Left colon (tissue), 2 donors: ENCODE results near the gene KCNJ13. TPM values are rescaled to one million over a fixed set of nuclear protein-coding genes. Genes with fewer than 3 reads are reported as not detected.
A peak's percentile ranks its signal among the peaks of the same experiment; 100 is the strongest.
"Not testable (repeated sequence)": the region's sequence is repeated elsewhere in the genome, so short reads cannot be mapped to it uniquely, and the experiment has no call there.

Source experiments
- ATAC-seq: fragments of 200-7000 bp; cut with Tn5 transposase; one replicate; pipeline ENCODE4 v1.9.1; 2020; ENCODE audit warnings: mild to moderate bottlenecking, moderate library complexity
- DNase-seq, 2 donors: peaks; one replicate each; pipeline ENCODE4 v3.0.0-alpha.2; 2020
- intact Hi-C, 2 donors: fragments of 100-400 bp; cut with DNase I in 1 of 2; cut with micrococcal nuclease in 1 of 2; formaldehyde crosslinking; loops; one replicate each; pipeline versions ENCODE4 v1.11.2 to v1.14.0; 2022; cut with DNase I, micrococcal nuclease
- total RNA-seq, 2 donors: library from RNA; stranded (reverse); fragmentation: NEBNext Ultra II Directional; extraction: Animal tissue kit (Norgen Biotek cat#: 25700); gene quantifications; one replicate each; pipeline ENCODE4 v1.2.1, GENCODE V29; 2021
- donor health status: DM: no; HTN: no; CAD: no.
- donor health status: DM: yes; HTN: yes; CAD: no.

The KCNJ13 gene
- total RNA-seq, 2 donors from 2014 or later = not detected

DNA sequence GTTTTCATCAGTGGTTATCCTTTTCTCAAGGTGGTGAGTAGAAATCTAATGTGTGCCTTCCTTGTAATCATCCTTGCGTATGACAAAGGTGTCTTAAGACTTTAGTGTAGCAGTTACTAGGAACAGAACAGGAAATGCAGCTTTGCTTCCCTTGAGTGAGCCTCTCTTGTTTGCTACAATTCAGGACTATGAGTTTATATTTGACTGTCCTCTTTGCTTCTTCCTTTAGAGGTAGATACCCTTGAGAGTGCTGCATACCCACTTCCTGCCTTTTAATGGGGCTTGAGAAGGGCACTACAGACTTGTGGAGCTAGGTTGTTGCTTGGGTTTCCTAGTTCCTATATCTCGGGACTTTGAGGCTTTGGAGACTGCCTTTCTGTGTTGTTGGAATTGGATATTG is 3.8 kb downstream of the KCNJ13 start:
- ATAC-seq = no peak
- no peak for DNase-seq
- intact Hi-C loops = no loop called here

DNA sequence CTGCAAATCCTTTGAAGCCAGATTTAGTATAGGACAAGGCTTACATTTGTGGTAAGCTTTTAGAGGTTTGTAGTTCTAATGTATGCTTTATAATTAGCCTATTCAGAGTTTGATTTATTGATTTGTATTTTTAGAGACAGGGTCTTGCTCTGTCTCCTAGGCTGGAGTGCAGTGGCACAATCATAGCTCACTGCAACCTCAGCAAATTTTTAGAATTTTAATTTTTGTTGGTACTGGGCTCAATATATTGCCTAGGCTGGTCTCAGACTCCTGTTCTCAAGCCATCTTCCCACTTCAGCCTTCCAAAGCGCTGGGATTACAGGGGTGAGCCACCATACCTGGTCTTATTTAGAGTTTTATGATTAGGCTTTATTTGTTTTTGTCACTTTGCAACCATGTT is 4.5 kb downstream of the KCNJ13 start:
- intact Hi-C loops = no loop called here
- ATAC-seq (no peak), DNase-seq (no peak)

DNA sequence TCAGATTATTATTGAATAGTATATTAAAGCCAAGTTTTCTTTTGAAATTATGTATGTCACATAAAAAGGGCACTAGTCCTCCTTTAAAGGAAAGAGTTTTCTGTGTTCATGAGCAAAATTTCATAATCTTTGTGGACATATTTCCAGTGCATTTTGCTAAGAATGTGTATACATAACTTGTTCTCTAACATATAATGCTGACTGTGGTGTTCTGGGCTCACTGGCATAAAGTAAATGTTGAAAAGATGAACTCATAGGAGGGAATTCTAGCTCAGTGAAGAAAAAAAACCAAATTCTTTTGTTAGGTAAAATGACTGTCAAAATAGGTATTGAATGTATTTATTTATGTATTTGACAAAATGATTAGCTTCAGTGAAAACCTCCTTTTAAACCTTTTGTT is 6.2 kb downstream of the KCNJ13 start:
- intact Hi-C loops = no loop called here
- DNase-seq (no peak), ATAC-seq (no peak)

DNA sequence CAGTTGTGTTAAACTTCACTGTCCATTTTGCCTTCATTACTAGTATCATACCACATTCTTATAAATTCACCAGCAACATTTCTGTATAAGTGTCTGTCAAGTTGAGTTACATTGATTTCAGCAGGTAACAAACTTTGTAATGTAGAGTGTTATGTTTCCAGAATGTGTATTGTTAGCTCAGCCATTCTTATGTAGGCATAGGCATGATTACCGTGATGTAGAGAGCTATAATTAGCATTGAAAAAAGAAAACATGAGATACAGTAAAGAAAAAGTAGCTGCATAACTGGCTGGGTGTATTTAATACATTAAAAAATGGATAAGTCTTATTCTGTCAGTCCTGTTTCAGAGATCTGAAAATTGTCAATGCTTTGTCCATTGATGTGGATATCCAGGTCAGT is 8.5 kb downstream of the KCNJ13 start:
- intact Hi-C loops = no loop called here
- ATAC-seq (no peak), DNase-seq (no peak)

DNA sequence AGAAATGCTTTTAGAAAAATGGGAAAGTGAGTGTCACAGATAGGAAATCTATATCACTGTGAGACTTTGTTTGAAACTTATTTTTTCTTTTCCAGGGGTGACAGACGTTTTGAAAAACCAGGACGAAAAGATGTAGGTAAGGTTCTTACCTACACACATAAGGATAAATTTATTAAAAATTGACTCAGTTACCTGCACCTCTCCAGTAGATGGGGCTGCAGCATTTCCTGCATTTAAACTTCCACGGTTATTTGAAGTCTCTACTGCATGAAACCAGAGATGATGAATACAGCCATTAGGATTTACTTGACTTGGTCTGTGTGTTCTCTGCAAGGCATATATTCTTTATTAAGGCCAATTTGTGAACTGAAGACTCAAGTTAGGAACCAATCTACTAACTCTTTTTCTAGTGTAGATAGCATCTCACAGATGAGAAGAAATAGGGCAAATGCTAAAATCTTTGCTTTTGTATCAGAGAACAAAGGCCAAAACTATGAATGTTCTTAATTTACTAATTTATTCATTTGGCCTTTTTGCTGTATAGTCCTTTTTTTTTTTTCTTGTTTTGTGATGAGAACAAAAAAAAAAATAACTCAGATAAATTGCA is 15.0 kb downstream of the KCNJ13 start:
- ATAC-seq = peak; percentile 80
- intact Hi-C loops = no loop called here
- DNase-seq = peak in 1 of 2 donors; percentile 20

DNA sequence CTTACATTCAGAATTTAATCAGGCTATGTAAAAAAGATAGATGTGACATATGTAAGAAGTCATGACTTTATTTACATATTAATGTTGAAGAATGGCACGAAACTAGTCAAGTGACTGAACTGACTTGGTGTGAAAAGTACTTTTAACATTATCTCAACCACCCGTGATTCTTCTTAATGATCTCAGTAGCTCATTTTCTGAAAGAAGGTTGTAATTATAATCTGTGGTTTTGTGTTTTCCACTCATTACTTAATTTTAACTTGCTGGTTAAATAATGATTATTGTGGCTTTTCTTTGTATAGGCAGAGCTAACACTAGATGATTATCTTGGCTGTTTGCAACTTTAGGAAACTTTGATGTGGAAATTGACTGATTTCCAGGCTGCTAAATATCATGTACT is 18.5 kb downstream of the KCNJ13 start:
- intact Hi-C loops = no loop called here

DNA sequence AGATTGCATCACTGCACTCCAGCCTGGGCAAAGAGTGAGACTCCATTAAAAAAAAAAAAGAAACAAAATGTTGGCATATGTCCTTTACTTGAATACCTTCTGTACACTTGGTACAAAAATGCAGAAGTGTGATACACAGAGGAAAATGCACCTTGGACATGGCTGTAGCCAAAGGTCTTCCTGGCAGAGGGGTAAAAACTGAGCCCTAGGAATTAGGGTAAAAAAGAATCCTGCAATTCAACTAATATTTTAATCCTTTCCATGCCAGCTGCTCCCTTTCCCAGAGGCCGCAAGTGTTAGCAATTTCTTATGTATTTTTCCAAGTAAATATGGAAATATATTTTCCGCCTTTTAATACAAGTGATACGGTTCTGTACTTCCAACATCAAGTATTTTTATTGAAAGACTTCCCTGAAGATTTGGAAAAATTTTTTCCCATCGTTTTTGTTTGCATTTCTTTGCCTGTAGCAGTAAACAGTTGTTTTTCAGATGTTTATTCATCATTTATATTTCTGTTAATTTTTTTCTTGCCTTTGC is 26.2 kb downstream of the KCNJ13 start:
- intact Hi-C loops = no loop called here
- ATAC-seq (no peak), DNase-seq (no peak)

More for the DNA sequence above, 18.5 kb downstream of the KCNJ13 start:
- DNase-seq (no peak), ATAC-seq (no peak)

DNA sequence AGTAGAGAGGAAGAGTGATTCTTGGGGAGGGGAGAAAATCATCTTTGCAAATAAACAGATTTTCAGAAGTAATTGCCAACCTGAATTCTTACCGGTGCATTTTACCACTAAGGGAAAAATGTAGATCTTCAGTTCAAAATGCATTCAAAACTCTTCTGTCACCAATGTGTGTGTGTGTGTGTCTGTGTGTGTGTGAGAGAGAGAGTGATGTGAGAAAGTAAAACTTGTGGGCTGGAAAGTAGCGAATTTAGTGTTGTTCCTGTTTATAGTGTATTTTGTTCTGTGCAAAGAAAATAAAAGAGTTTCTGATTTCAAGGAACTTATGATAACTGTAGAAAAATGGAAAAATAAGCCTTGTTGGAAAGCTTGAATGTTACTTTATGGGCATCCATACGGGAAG is 27.0 kb downstream of the KCNJ13 start:
- intact Hi-C loops = no loop called here
- DNase-seq (no peak), ATAC-seq (no peak)

DNA sequence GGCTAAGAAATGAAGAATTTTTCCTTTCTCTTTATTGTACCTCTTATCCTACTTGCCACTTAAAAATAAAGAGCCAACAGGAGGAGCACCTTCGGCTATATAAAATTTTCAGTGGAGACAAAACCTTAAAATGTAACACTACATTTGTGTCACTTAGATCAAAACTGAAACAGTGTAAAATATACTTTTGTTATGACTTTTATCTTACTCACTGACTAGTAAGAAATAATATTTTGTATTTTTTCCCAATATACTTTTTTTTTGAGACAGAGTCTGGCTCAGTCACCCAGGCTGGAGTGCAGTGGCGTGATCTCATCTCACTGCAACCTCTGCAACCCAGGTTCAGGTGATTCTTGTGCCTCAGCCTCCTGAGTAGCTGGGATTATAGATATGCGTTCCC is 28.3 kb downstream of the KCNJ13 start:
- DNase-seq (no peak), ATAC-seq (no peak)
- intact Hi-C loops = no loop called here

DNA sequence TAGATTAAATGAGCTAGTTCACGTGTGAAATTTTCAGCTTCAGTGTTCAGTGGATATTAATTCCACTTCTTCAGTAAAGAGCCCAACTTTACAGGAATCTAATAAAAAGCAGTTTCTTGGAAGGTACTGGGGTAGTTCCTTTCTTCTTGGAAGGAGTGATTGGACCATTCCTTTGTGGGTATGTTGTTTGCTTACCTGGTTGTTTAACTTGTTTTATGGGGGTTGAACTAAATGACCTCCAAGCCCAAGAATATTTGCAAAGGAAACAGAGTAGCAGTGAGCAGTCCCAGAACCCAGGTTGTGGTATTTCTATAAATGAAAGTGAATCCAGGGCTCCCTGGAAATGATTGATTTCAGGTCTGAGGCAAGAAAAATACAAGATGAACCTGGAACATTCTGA is 31.4 kb downstream of the KCNJ13 start:
- ATAC-seq (peak; percentile 81), DNase-seq (no peak)
- intact Hi-C loops = no loop called here

DNA sequence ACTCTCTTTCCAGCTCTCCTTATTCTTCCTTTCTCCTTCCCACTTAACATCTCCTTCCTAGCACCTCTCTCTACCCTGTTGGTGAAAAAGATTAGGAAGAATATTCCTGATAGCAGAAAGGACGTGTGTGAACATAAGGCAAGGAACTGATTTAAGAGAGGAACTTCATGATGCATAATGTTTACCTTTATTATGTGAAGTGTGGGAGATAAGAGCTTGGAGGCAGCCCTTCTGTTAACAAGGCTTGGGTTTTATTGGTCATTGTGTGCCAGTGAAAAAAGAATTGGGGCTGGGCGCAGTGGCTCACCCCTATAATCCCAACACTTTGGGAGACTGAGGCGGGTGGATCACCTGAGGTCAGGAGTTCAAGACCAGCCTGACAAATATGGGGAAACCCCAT is 34.4 kb downstream of the KCNJ13 start:
- ATAC-seq = peak; percentile 76
- intact Hi-C loops = no loop called here
- no peak for DNase-seq

DNA sequence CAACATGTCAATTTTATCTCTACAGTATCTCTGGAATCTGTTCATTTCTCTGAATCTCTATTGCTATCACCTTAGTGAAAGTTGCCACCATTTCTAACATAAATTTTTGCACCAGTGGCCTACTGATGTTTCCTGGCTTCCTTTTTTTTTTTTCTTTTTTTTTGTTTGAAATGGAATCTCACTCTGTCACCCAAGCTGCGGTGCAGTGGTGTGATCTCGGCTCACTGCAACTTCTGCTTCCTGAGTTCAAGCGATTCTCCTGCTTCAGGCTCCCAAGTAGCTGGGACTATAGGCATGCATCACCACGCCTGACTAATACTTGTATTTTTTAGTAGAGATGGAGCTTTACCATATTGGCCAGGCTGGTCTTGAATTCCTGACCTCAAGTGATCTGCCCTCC is 35.1 kb downstream of the KCNJ13 start:
- intact Hi-C loops = no loop called here
- DNase-seq = no peak
- no peak for ATAC-seq

DNA sequence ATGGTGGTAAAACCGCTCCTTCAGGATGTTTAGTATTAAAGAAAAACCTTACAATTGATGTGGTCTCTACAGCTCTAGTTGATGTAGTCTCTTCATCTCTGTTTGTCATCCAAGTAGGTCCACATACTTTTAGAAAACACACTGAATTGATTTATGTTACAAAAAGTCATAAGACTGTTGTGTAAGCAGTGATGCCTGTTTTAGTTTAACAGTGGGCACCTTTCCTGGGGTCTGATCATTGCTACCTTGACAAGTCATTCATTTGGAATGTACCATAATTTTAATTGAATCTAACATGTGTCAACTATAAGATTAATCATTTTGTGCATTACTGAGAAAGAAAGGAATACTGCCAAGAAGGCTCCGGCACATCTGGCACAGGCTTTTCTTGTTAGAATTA is 44.9 kb downstream of the KCNJ13 start:
- intact Hi-C loops = no loop called here
- ATAC-seq (no peak), DNase-seq (no peak)

DNA sequence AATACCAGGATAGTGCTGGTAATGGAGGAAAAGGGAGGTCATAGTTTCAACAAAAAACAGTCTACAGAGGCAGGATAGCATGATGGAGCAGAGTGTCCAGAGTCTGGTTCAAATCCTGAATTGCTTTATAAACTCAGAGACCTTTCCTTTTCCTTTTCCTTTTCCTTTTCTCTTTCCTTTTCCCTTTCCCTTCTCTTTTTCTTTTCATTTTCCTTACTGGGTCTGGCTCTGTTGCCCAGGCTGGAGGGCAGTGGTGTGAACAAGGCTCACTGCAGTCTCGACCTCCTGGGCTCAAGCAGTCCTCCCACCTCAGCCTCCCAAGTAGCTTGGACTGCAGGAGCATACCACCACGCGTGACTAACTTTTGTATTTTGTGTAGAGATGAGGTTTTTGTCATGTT is 47.6 kb downstream of the KCNJ13 start:
- intact Hi-C loops = no loop called here
- ATAC-seq (no peak), DNase-seq (no peak)

DNA sequence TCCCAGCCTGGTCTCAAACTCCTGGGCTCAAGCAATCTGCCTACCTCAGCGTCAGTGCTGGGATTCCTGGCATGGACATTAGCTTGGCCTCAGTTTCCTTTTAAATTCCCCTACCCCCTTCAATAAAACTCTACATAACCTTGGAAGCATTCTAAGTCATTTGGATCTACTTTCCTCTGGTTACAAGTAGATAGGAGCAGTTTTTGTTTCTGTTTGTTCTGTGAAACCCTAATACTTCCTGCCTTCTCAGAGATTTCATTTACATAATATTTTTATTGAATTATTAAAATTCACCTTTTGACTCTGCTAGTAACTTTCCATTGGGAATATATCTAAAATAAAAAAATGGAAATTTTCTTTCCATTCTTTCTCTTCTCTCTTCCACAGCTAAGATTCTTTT is 53.3 kb downstream of the KCNJ13 start:
- intact Hi-C loops = no loop called here
- ATAC-seq = no peak
- DNase-seq = no peak

DNA sequence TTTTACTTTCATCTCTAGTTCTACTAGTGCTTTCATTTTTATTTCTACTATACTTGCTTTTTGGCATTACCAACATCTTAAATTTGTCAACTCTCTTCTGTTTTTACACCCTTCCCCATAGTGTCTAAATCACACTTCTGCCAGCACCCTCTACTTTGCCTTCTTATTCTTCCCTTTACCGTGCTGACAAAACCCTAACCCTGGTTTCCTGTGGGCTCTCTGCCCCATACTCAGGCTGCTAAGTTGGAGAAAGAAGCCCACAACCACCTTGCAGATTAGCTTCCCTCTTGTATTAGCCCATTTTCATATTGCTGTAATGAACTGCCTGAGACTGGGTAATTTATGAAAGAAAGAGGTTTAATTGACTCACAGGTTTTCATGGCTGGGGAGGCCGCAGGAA is 54.5 kb downstream of the KCNJ13 start:
- DNase-seq = no peak
- intact Hi-C loops = no loop called here
- no peak for ATAC-seq

DNA sequence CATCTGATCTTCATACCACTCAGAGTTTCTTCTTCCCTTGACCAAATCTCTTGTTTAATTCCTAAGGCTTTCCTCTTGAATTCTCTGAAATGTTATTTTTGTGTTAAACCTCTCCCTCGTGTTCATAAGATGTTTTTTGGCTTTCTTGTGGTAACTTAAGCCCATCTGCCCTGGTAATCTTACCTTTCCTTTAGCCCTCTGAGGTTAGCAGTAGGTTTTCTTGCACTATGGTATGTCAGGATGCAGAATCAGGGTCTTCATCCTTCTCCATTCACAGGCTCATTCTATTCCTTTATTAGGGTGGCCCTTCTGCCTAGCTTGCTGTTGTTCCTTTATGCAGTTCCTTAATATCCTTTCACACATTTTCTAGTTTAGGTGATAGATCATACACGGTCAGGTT is 55.1 kb downstream of the KCNJ13 start:
- intact Hi-C loops = no loop called here
- no peak for ATAC-seq

DNA sequence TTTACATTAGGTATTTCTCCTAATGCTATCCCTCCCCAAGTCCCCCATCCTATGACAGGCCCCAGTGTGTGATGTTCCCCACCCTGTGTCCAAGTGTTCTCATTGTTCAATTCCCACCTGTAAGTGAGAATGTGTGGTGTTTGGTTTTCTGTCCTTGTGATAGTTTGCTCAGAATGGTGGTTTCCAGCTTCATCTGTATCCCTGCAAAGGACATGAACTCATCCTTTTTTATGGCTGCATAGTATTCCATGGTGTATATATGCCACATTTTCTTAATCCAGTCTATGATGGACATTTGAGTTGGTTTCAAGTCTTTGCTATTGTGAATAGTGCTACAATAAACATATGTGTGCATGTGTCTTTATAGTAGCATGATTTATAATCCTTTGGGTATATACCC is 56.3 kb downstream of the KCNJ13 start:
- intact Hi-C loops, ATAC-seq: not testable (repeated sequence)

More for the DNA sequence above, 55.1 kb downstream of the KCNJ13 start:
- DNase-seq = no peak

More for the DNA sequence above, 56.3 kb downstream of the KCNJ13 start:
- not testable (repeated sequence) for DNase-seq
